Fibroblast of skin of right biceps (primary cell): ENCODE measurements around the gene OSBPL2.

ENCODE experiments used
- DNase-seq: peaks from one replicate; pipeline ENCODE4 v3.0.0-alpha.2; 2013

The OSBPL2 gene

DNA sequence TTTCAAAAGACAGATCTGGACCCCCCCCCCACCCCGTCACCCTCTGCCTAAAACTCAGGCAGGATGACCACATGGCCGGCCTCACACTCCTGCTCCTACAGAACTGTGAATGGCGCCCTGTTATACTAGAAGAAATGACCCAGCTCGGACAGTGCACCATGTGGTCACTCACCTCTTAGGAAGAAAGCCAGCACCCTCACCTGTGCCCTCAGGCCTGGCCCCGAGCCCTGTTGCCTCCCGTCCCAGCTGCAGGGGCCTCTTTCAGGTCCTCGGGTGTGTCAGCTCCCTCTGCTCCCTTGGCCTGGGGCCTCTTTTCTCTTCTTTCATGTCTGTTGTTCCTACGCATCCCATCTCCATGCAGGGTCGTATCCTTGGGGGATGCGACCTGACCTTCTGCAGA lies 23.7 kb downstream of the OSBPL2 start:
- DNase-seq = no peak

DNA sequence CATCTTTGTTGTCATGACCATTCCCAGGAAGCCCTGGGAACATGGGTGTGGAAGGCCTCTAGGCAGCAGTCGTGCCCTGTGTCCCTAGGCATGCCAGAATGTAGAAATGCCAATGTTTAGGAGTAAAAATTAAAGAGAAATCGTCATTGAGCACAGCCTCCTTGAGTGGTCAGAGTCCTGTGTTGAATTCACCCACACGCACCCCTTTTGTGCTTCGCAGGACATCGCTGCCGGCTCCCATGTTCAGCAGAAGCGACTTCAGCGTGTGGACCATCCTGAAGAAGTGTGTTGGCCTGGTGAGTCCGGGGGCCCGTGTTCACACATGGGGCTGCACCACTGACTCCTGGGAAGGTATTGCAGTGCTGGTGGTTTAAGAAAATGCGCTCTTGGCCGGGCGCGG lies 25.1 kb downstream of the OSBPL2 start:
- no peak for DNase-seq

DNA sequence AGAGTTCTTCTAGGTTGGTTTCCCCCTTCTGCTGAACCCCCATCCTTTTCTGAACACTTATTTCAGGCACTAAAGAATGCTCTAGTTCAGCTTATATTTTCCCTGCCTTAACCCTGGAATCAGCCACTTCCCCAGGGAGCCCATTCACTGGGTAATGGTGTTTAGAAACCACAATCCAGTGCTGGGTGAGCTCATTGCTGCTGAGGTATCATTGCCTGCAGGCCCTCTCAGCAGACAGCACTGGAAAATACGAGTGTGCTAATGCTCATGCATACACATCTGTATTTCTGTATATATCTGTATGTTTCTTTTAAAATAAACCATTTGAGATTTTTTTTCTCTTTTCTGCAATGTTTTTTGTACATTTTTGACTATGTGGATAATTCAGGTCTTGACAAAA lies 27.0 kb downstream of the OSBPL2 start:
- DNase-seq = no peak

- peak; percentile 11 for DNase-seq
Measured at GRCh38 chr20:62266340-62266739, 28.0 kb downstream of the OSBPL2 start.

DNA sequence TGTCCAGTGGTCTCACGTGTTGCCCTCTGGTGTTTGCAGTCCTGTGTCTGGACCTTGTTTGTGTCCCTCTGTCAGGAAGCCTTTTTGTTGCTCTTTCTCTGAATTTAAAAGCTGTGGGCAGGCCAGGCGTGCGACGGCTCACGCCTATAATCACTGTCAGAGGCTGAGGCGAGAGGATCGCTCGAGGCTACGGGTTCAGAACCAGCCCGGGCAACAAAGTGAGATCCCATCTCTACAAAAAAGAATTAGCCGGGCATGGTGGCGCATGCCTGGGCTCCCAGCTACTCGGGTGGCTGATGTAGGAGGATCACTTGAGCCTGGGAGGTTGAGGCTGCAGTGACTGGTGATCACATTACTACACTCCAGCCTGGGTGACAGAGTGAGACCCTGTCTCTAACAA lies 28.5 kb downstream of the OSBPL2 start:
- no peak for DNase-seq

- DNase-seq = no peak
Measured at GRCh38 chr20:62267543-62267942, 29.2 kb downstream of the OSBPL2 start.

DNA sequence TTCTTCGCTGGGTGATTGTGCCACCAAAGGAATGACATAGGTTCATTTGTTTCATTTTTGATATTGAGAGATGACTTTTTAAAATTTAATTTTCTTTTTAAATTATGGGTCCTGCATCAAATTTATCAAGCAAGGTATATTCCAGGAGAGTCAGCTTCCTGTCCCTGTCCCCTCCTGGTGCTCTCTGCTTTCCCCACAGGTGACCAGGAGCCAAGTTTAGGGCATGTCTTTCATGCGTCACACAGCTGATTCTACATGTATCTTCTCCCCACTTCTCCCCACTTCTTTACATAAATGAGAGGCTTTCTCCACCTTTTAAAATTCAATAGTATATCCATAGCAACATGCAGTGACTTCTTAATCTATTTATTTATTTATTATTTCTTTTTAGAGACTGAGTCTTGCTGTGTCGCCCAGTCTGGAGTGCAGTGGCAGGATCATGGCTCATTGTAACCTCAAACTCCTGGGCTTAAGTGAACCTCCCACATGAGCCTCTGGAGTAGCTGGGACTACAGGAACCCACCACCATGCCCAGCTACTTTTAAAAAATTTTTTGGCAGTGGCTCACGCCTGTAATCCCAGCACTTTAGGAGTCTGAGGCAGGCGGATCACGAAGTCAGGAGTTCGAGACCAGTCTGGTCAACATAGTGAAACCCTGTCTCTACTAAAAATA lies 30.0 kb downstream of the OSBPL2 start:
- DNase-seq = no peak

DNA sequence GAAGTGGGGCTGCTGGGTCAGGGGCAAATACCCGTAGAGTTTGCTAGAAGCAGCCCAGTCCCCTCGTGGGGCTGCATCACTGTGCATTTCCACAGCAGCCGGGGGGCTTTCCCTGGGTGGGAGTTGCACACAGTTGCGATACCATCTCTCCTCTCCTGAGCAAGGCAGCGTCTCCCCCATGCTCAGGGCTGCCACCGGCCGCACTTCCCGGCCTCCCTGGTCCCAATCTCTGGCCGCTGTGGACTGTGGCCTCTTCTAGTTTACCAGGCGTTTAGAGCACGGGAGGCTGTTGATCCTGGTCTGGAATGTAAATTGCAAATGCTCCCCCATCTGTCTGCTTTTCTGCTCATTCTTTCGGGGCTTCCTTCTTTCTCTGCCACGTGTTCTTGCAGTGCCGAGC lies 31.1 kb downstream of the OSBPL2 start:
- no peak for DNase-seq

GRCh38 chr20:62269871-62270270 lies 31.6 kb downstream of the OSBPL2 start:
- DNase-seq = no peak

- no peak for DNase-seq
Measured at GRCh38 chr20:62272200-62272599, 33.9 kb downstream of the OSBPL2 start.

DNA sequence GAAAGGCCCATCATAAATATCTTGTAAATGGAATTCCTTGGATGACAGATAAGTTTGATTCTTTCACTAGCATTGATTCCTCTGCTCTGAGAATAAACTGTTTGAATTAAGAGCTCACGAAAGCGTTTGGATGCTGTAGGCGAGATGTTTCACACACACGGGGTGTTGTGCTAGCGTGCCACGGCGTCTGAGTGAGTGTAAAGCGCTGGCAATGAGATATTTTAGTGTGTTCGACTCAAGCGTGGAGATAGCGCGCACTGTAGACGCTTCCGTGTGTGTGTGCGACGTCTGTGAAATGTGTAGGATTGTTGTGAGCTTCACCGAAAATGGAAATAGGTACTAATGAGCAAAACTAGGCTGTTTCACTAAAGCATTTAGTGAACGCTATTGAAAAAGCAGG lies 35.1 kb downstream of the OSBPL2 start:
- DNase-seq = no peak

DNA sequence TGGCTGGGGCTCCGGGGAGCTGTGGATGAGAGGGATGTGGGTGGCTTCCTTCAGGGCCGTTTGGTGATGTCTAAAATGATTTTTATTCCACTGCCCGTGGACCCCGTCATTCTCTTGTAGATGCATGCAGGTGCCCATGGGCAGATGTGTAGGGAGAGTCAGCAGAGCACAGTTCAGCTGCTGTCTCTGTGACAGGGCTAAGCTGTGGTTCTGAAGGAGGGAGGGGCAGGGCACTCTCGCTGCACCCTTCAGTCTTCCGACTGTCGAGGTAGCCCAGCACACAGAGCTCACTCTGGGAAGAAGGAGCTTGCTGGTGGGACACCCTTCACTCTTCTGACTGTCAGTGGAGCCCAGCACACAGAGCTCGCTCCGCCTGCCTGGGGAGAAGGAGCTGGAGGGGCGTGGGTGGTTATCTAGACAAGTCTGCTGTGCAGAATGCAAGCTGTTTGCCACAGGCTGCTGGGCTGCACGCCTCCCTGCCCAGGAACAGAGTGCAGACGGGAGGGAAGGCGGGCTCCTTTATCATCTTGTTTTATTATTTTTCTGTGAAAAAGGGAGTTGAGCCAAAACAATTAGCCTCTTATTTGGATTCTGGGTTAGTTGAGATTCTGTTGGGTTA lies 36.1 kb downstream of the OSBPL2 start:
- no peak for DNase-seq

- DNase-seq = no peak
Measured at GRCh38 chr20:62275219-62275618, 36.9 kb downstream of the OSBPL2 start.

DNA sequence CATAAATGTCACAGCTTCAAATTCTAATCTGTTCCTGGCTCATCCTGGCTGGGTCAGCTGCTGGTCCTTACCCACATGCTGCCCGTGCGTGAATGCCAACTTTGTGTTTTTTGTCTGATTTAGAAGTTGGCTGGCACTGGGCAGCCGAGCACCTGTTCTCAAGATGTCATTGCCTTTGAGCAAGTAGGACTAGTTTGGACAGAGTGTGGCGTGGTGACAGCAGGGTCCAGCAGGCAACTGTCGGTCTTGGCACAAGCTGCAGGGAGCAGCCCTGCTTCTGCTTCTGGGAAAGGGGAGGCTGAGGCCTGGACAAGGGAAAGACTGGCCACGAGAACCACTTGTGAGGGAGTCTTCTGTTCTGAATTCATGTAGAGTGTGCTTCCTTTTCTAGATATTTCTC lies 38.1 kb downstream of the OSBPL2 start:
- DNase-seq = no peak

GRCh38 chr20:62277253-62277652 lies 38.9 kb downstream of the OSBPL2 start:
- no peak for DNase-seq

DNA sequence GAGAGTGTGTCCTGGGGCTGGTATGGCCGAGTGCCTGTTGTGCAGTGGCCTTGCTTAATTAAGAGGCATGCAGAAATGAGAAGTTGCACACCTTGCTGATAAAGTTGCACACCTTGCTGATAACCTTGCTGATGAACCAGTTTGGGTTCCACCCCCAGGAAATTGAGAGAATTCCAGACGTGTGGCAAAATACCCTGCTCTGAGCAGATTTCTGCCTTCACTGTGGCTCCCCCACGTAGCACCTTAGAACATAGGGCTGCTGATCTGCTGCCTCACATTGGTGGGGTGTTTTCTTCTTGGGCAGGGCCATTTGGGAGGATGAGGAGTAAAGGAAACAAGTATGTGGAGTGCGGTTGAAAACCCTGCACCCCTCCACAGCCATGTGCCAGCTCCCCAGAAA lies 42.0 kb downstream of the OSBPL2 start:
- no peak for DNase-seq

DNA sequence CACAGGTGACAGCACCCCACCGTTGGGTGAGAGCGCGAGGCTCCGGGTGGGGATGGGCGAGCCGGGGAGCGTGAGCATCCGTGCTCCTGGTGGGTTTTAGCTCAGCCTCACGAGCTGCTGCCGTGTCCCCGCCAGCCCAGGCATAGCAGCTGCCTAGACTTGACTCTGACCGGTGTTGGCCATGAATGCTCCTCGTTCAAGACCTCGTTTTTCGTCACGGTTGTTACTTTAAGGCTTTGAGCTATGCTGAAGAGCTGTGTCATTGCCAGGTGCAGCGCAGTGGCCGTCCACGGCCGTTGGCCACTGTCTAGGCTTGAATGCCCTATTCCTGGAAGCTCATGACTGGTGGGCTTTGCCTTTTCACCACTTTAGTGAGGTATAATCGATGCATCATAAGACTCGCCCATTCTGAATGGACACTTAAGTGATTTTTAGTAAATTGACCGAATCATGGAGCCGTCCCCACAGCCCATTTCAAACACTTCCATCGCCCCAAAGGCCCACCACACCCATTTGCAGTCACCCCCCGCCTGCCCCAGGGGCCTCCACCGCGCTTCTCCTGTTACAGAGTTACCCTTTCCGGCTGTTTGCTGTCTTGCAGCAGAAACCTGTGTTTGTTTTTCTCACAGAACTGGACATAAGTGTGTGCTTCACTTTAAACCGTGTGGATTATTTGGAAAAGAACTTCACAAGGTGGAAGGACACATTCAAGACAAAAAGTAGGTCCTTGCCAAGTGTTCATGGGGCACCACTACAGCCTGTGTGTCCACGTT lies 43.0 kb downstream of the OSBPL2 start:
- DNase-seq = no peak

GRCh38 chr20:62282103-62282502 lies 43.8 kb downstream of the OSBPL2 start:
- DNase-seq = no peak

DNA sequence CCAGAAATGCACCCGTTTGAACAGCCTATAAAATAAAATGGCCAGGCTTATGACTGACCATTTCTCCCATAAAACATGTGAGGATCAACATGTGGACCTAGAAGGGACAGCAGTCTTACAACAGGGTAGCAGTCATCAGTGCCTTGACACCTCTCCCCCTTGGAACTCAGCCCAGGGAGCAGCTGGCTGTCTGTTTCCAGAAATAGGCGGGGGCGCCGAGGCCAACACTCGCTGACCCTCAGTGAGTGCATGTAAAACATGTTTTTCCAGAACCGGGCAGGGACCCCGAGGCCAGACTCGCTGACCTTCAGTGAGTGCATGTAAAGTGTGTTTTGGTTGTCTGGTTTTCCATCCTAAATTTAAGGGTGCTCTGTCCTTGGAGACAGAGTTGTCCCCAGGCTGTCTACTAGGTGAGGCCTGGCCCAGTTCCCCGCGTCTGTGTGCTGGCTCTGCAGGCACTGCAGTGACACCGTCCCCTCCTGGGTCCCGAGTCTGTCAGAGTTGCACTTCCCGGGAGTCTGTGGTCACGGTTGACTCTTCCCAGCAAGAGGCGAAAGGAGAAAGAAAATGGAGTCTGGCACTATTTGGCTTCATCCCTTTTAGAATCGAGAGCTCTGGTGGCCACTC lies 44.7 kb downstream of the OSBPL2 start:
- DNase-seq = no peak

- no peak for DNase-seq
Measured at GRCh38 chr20:62284448-62284847, 46.1 kb downstream of the OSBPL2 start.

- no peak for DNase-seq
Measured at GRCh38 chr20:62285151-62285550, 46.8 kb downstream of the OSBPL2 start.

DNA sequence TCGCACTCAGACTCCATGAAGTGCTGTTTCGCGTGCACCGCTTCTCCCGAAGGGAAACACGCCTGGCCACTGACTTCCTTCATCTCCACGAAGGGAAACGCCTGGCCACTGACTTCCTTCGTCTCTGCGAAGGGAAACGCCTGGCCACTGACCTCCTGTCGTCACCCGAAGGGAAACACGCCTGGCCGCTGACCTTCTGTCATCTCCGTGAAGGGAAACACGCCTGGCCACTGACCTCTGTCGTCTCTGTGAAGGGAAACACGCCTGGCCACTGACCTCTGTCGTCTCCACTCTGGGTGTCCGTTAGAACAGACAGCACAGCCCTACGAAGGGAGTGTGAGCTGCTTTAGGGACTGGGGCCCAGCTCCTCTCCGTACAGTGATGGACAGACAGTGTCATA lies 47.4 kb downstream of the OSBPL2 start:
- DNase-seq = no peak

DNA sequence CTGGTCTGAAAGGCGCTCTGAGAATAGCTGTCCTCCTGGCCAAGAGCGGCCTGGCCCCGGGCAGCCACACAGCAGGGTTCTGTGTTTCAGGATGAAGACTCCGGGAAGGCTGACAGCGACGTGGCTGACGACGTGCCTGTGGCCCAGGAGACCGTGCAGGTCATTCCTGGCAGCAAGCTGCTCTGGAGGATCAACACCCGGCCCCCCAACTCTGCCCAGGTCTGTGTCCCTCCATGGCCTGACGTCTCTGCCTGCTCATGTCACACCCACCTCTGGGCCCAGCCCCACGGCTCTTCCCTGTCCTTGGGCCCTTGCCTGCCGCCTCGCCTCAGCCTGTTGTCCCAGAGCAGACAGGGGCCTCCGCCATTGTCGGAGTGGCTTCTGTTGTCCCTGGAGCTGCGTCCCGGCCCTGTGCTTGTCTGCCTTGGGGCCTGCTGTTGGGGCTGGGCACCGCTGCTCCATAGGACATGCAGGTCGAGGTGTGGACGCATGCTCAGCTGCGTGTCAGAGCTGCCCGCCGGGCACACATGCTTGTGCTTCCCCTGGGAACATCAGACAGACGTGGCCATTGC lies 48.3 kb downstream of the OSBPL2 start:
- DNase-seq = no peak

GRCh38 chr20:62287129-62287528 lies 48.8 kb downstream of the OSBPL2 start:
- DNase-seq = no peak
